Keratinocyte (primary cell): ENCODE data around the gene ZBTB7B. TPM values are rescaled to one million over a fixed set of nuclear protein-coding genes. Genes with fewer than 3 reads are reported as not detected.

Experiments used
- DNase-seq: peaks from one replicate; pipeline ENCODE4 v3.0.0-alpha.2; 2011; ENCODE audit warnings: low read depth, missing footprints, low spot score
- FAIRE-seq: peaks from 2 replicates; lab custom pipeline; 2011; peaks lifted over from hg19 to GRCh38; lab: Jason Lieb, UNC
- H2AFZ ChIP-seq: 2 replicates; pipeline ENCODE4 v1.6.0; 2012; ENCODE audit warnings: low read length, control low read depth, inconsistent platforms; ENCODE audit not compliant: control insufficient read depth
- H3K27ac ChIP-seq: 2 replicates; pipeline ENCODE4 v1.5.1; 2011; ENCODE audit warnings: low read length; ENCODE audit not compliant: control insufficient read depth, insufficient read depth
- H3K27me3 ChIP-seq: 3 replicates; pipeline ENCODE4 v1.6.0; 2011; ENCODE audit warnings: low read length; ENCODE audit not compliant: control insufficient read depth, insufficient read depth; ENCODE audit errors: extremely low read depth
- H3K36me3 ChIP-seq, 2 experiments: 2 replicates in 1 of 2; 3 replicates in 1 of 2; pipeline ENCODE4 v1.5.1; 2011; ENCODE audit warnings: low read length in 2 of 2, mild to moderate bottlenecking in 1 of 2; ENCODE audit not compliant: control insufficient read depth in 2 of 2, insufficient read depth in 2 of 2; ENCODE audit errors: extremely low read depth in 1 of 2
- H3K4me1 ChIP-seq: 3 replicates; pipeline ENCODE4 v1.5.1; 2011; ENCODE audit warnings: low read length; ENCODE audit not compliant: control insufficient read depth, insufficient read depth; ENCODE audit errors: extremely low read depth
- H3K4me2 ChIP-seq: 3 replicates; pipeline ENCODE4 v1.6.0; 2011; ENCODE audit warnings: low read depth, low read length; ENCODE audit not compliant: control insufficient read depth, insufficient read depth; ENCODE audit errors: extremely low read depth
- H3K4me3 ChIP-seq, 3 experiments: fragments of 200-600 bp in 1 of 3; sonication (generic) in 1 of 3; 2 replicates in 2 of 3; 3 replicates in 1 of 3; pipeline ENCODE4 v1.5.1; 2011 to 2016; ENCODE audit warnings: low read length in 3 of 3, mild to moderate bottlenecking in 3 of 3, control low read depth in 2 of 3, inconsistent platforms in 1 of 3, low read depth in 1 of 3, mixed read lengths in 1 of 3, mixed run types in 1 of 3, moderate library complexity in 1 of 3; ENCODE audit not compliant: control insufficient read depth in 2 of 3, insufficient read depth in 2 of 3; ENCODE audit errors: extremely low read depth in 1 of 3
- H3K79me2 ChIP-seq: 2 replicates; pipeline ENCODE4 v1.6.0; 2012; ENCODE audit warnings: low read length; ENCODE audit not compliant: control insufficient read depth, insufficient read depth
- H3K9ac ChIP-seq: 3 replicates; pipeline ENCODE4 v1.6.0; 2011; ENCODE audit warnings: low read length; ENCODE audit not compliant: control insufficient read depth, insufficient read depth; ENCODE audit errors: extremely low read depth
- H3K9me1 ChIP-seq: 3 replicates; pipeline ENCODE4 v1.6.0; 2011; ENCODE audit warnings: low read length; ENCODE audit not compliant: control insufficient read depth, insufficient read depth; ENCODE audit errors: extremely low read depth
- H3K9me3 ChIP-seq: 2 replicates; pipeline ENCODE4 v1.5.1; 2012; ENCODE audit warnings: low read depth, low read length; ENCODE audit not compliant: control insufficient read depth
- H4K20me1 ChIP-seq: 3 replicates; pipeline ENCODE4 v1.6.0; 2011; ENCODE audit warnings: low read length; ENCODE audit not compliant: control insufficient read depth, insufficient read depth; ENCODE audit errors: extremely low read depth
- EZH2 ChIP-seq: IDR thresholded peaks from one replicate; pipeline ENCODE4 v1.6.1; 2012; ENCODE audit warnings: inconsistent platforms, mild to moderate bottlenecking, low read length, moderate library complexity
- dilution Hi-C: fragments of 300-500 bp; cut with MboI; formaldehyde crosslinking; loops from one replicate; pipeline ENCODE4 v1.7.0; 2020; ENCODE audit warnings: low sequenced_read_pairs; ENCODE audit not compliant: extremely low pct_ligation_motif_present
- polyA plus RNA-seq, 5 experiments: library from polyadenylated mRNA; depleted of rRNA in 3 of 5; stranded (reverse) in 3 of 5; stranded (forward) in 1 of 5; unstranded in 1 of 5; fragments of >200 nt; gene quantifications; 1 replicate in 1 of 5; 2 replicates in 3 of 5; 3 replicates in 1 of 5; pipeline versions ENCODE4 v1.2.1 to v1.2.3, GENCODE V29; 2011 to 2012; ENCODE audit warnings: missing spikeins in 2 of 5, low read depth in 1 of 5, low replicate concordance in 1 of 5
- TF ChIP-seq, protein P1 (sequence below), 3 experiments: IDR thresholded peaks in 1 of 3; conservative IDR thresholded peaks in 1 of 3; optimal IDR thresholded peaks in 1 of 3; 2 replicates in 2 of 3; 3 replicates in 1 of 3; pipeline versions ENCODE3 to v1.5.1; 2011; ENCODE audit warnings: low read length in 3 of 3, mild to moderate bottlenecking in 3 of 3, moderate library complexity in 2 of 3, control low read depth in 1 of 3, inconsistent platforms in 1 of 3; ENCODE audit not compliant: insufficient read depth in 2 of 3; ENCODE audit errors: extremely low read depth in 1 of 3

The ZBTB7B gene
- polyA plus RNA-seq, 1 donor (not counting 4 experiments of a cell fraction or from before 2014, with no cell fraction given), result 20.9 TPM

DNA sequence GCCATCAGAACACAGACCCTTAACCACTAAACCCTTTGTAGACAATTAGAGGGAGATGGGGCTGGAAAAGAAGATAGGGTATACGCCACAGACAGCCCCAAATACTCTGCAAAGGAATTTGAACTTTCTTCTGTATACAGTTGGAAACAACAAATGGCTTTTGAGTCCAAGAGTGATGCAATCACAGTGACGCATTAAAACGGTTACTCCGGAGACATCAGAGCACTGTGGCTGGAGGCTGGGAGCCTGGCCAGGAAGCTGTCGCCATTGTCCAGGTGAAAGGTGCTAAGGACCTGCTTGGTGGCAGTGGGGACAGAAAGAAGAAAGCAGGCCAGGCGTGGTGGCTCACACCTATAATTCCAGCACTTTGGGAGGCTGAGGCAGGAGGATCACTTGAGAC is 15.3 kb upstream of the ZBTB7B start:
- Histone ChIP-seq H3K27ac (no peak overlapping the region), H3K4me1 (peaks cover 19% of the 10 kb centered on the region), H3K36me3 (peaks cover 23 to 28% of the 10 kb centered on the region in 2 experiments), H3K4me3 (no peak overlapping the region), H3K79me2 (peaks cover 38% of the 10 kb centered on the region), H3K27me3 (no peaks in the 10 kb centered on the region), H3K9me3 (no peaks in the 10 kb centered on the region), H3K9ac (no peak overlapping the region), H2AFZ (no peak overlapping the region), H3K4me2 (no peak overlapping the region), H3K9me1 (no peaks in the 10 kb centered on the region), H4K20me1 (peaks cover 3% of the 10 kb centered on the region)
- no peak for FAIRE-seq
- TF ChIP-seq, protein P1, sequence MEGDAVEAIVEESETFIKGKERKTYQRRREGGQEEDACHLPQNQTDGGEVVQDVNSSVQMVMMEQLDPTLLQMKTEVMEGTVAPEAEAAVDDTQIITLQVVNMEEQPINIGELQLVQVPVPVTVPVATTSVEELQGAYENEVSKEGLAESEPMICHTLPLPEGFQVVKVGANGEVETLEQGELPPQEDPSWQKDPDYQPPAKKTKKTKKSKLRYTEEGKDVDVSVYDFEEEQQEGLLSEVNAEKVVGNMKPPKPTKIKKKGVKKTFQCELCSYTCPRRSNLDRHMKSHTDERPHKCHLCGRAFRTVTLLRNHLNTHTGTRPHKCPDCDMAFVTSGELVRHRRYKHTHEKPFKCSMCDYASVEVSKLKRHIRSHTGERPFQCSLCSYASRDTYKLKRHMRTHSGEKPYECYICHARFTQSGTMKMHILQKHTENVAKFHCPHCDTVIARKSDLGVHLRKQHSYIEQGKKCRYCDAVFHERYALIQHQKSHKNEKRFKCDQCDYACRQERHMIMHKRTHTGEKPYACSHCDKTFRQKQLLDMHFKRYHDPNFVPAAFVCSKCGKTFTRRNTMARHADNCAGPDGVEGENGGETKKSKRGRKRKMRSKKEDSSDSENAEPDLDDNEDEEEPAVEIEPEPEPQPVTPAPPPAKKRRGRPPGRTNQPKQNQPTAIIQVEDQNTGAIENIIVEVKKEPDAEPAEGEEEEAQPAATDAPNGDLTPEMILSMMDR (optimal IDR thresholded peaks at IDR 0.05 in 1 of 3, IDR thresholded peaks at IDR 0.05 in 1 of 3, conservative IDR thresholded peaks at IDR 0.05 in 1 of 3; ENCODE audit: extremely low read depth in 1 of 3, insufficient read depth in 2 of 3, low read length in 3 of 3), result no peak
- TF ChIP-seq EZH2, result no peak
- dilution Hi-C loops, result no loop called here
- DNase-seq, result no peak

DNA sequence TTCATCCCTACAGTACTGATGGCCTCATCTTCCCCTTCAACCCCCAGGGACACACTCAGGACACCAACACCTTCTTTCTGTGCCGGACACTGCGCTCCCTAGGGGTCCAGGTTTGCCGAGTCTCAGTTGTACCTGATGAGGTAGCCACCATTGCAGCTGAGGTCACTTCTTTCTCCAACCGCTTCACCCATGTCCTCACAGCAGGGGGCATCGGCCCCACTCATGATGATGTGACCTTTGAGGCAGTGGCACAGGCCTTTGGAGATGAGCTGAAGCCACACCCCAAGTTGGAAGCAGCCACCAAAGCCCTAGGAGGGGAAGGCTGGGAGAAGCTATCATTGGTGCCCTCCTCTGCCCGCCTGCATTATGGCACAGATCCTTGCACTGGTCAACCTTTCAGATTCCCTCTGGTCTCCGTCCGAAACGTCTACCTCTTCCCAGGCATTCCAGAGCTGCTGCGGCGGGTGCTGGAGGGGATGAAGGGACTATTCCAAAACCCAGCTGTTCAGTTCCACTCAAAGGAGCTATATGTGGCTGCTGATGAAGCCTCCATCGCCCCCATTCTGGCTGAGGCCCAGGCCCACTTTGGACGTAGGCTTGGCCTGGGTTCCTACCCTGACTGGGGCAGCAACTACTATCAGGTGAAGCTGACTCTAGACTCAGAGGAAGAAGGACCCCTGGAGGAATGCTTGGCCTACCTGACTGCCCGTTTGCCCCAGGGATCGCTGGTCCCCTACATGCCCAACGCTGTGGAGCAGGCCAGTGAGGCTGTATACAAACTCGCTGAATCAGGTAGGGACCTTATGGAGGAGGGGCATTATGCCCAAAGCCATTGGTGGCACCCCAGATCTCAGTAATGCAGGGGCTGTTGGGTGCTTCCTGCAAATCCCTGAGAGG is 14.3 kb upstream of the ZBTB7B start:
- Histone ChIP-seq H3K27me3 (no peaks in the 10 kb centered on the region), H3K4me1 (peaks cover 13% of the 10 kb centered on the region), H3K9me1 (no peaks in the 10 kb centered on the region), H3K27ac (no peak overlapping the region), H3K36me3 (peaks cover 23 to 28% of the 10 kb centered on the region in 2 experiments), H3K79me2 (peaks cover 38% of the 10 kb centered on the region), H2AFZ (no peak overlapping the region), H3K9ac (no peak overlapping the region), H3K4me3 (no peak overlapping the region), H3K9me3 (no peaks in the 10 kb centered on the region), H3K4me2 (no peak overlapping the region), H4K20me1 (peaks cover 3% of the 10 kb centered on the region)
- FAIRE-seq, result no peak
- dilution Hi-C loops, result no loop called here
- no peak for TF ChIP-seq EZH2
- TF ChIP-seq, protein P1 (optimal IDR thresholded peaks at IDR 0.05 in 1 of 3, IDR thresholded peaks at IDR 0.05 in 1 of 3, conservative IDR thresholded peaks at IDR 0.05 in 1 of 3; ENCODE audit: extremely low read depth in 1 of 3, insufficient read depth in 2 of 3, low read length in 3 of 3), result peak in 1 of 3 experiments; percentile 8
- no peak for DNase-seq
